T-helper 2 cell treated with Interferon-gamma antibody and Interleukin-4, amounts not matched to agents 100 ng/mL and 5 ng/mL, for 36 hours (primary cell): Measurements from ENCODE around the gene HADH. TPM values are rescaled to one million over a fixed set of nuclear protein-coding genes. Genes with fewer than 3 reads are reported as not detected.
"Not testable (repeated sequence)": the region's sequence is repeated elsewhere in the genome, so short reads cannot be mapped to it uniquely, and the experiment has no call there.

Experiments used
- intact Hi-C: fragments of 100-400 bp; cut with micrococcal nuclease; formaldehyde crosslinking; loops from one replicate; pipeline ENCODE4 v1.15.1; 2023
- total RNA-seq: library from RNA; stranded (reverse); gene quantifications from 2 replicates; pipeline ENCODE4 v1.2.3, GENCODE V29; 2022

HADH gene
- total RNA-seq, 1 donor from 2014 or later, result 46.3 TPM

DNA sequence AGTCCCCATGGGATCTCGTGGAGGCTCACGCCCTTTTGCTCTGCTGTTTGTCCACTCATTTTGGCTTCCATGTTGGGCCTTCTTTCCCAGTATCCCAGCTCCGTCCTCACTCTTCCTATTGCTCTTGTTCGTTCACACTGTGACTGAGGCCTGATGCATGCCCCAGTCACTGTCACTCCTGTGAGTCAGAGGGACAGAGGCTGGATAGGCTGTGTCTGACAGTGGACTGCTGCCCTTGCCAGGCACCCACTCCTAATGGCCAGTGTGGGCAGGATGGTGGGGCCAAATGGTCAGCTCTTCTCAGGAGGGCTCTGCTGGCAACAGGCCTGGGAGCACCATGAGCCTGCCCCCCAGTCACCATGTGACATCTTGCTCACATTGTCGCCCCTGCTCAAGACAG is 40.0 kb downstream of the HADH start:
- intact Hi-C loops, result loop anchor here (1.0 to 5.0 kb wide), 6 partner anchors 78 to 591 kb away; partner anchors contain the start of gene RPL34

DNA sequence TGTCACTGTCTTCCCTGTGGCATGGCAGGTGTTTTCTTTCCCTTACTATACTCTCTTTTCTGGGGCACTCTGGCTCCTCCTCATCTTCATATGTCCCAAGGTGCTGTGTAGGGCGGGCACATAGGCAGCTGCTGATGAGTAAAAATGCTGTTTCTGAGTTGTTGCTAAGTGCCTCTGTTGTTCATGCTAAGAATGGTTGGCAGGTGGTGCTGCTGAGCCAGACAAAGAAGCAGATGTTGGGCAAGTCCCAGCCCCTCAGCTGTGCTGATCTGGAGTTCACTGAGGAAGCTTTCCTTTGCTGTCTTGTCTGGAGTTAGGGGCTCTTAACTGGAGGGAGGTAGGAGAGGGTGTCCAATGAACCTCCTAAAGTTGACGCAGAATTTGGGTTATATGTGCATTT is 40.6 kb downstream of the HADH start:
- intact Hi-C loops, result loop anchor here (1.0 to 5.0 kb wide), 6 partner anchors 77 to 590 kb away; partner anchors contain the start of gene RPL34

DNA sequence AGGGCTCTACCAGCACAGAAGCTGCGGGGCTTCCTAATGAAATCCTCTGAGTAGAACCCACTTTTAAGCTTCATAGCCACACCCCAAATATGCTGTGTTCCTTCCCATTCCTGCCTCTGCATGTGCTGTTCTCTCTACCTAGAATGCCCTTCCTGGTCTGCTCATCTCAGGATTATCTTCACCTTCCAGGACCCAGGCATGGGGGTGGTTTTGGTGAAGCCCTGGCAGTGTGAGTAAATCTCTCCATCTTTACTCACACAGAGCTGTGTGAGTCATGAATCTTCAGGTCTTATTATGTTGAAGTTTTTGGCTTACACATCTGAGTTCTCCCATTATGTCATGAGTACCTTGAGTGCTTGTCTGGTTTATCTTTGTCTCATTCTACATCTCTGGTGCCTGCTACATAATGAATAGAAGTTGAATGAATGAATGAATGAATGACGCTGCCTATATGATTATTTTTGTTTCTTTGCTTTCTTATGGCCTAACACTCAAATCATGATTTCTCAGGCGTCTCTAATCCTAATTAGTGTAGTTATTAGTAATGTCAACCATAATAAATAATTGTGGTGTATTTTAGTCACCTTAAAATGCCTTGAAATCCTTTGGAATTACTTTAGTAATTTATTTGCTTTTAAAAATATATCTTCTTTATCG is 41.9 kb downstream of the HADH start:
- intact Hi-C loops, result loop anchor here (2.0 to 5.0 kb wide), 3 partner anchors 76 to 481 kb away; no protein-coding TSS in a partner anchor

DNA sequence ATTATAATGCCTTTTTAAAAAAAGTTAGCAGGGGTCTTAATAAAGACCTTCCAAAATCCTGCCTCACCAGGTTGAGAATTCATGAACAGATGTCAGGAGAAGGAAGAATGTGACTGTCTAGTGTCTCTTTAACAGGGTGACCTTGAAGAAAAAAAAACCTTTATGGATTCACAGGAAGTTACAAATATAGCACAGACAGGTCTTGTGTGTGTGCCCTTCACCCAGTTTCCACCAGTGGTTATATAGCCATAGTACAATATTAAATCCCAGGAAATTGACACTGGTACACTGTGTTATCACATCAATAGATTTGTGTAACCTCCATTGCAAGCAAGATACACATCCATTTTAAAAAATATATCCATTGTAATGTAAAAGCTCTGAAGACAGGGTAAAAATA is 43.7 kb downstream of the HADH start:
- intact Hi-C loops, result loop anchor here (1.0 to 5.0 kb wide), 3 partner anchors 13 to 324 kb away; no protein-coding TSS in a partner anchor

DNA sequence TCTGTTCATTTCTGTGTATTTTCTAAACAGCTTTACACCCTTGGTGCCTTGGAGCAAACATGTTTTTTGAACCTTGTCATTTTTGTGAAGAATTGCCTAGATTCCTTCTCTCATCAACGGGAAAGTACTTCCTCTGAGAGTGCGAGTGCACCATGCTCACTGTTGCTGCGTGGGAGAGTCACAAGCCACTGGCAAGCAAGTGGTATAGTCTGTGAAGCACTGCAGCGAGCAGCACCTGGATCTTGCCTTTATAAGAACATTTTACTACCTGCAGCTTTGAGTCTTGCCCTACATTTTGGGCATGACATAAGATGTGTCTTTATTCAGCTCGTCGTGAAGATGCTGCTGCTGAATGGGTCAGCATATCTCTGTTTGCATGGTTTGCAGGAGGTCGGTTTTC is 44.9 kb downstream of the HADH start:
- intact Hi-C loops, result loop anchor here (5.0 kb wide), 2 partner anchors 73 to 323 kb away; no protein-coding TSS in a partner anchor

DNA sequence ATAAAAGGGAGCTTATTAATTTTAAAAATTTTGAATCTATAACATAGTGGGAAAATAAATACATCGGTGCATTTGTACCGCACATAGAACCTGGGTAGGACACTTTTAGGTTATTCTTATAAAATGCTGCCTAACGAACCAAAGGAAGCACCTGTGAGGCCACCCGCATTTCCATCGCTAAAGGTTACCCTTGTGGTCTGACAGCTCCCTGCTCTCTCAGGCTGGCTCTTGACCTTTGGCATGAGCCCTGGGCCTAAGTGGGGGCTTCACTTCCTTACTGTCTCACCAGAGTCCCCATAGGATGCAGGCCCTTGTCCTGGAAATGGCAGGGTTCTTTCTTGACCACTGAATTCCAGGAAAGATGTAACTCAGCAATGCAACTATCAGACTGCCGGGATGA is 46.0 kb downstream of the HADH start:
- intact Hi-C loops, result loop anchor here (1.0 kb wide), 1 partner anchor 130 kb away; no protein-coding TSS in a partner anchor

DNA sequence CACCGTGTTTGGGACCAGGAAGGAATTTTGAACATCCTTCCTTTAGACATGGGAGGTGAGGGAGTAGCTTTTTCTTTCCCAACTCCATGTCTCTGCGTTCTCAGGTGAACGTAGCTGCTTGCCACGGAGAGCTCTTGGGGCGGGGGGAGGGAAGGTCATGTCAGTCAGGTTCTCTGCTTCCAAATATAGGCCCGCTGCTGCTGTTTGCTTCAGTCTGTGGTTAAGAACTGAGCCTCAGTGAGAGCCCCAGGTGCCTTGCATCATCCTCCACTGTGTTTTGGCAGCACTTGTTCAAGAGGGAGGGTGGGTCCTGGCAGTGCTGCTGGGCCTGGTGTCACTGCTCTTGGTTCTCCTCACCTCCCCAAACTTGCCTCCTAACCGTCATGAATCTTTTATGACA is 46.5 kb downstream of the HADH start:
- intact Hi-C loops, result loop anchor here (1.0 kb wide), 1 partner anchor 129 kb away; no protein-coding TSS in a partner anchor

DNA sequence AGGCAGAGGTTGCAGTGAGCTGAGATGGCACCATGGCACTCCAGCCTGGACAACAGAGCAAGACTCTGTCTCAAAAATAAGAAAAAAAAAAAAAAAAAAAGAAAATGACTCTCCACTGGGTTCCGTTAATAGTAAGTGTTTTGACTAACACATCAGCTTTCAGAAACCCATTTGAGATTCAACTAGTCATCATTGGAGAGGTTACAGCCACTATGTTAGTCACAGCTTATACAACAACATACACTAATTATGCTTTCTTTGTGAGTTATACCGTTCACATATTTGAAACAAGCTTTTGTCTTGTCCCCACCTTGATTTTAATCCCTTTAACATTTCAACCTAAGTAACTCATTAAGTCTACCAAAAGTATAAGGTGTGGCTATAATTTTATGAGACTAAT is 48.2 kb downstream of the HADH start:
- intact Hi-C loops, result no loop called here

DNA sequence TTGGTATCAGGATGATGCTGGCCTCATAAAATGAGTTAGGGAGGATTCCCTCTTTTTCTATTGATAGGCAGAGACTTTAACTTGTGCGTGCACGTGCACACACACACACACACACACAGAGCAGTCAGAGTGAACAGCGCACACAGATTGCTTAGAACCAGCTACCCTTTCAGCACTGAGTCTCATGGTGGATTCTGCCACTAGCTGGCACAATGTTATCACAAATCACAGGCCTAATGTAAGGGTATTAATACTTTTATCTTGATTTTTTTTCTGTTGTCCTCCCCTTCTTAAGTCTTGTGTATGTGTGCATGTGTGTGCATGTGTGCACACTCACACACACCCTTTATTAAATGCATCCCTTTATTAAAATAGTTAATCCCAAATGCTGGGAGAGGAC is 53.2 kb downstream of the HADH start:
- intact Hi-C loops, result no loop called here

DNA sequence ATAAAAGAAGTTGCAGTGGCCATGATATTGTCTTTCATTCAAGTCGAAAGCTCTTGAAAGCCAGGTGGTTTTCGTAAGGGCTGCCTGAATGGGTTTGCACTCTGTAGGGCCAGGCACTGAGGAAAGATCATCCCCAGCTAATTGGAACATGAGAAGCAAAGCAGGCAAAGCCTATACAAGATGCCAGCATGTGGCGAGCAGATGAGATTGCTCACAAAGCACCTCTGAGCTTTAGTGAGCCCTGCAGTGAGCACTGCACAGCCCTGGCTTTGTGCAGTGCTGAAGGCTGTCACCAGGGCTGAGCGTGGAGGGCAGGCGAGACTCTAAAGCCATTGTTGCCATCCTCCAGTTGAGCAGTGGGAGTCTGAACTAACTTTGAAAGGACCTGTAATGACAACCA is 53.8 kb downstream of the HADH start:
- intact Hi-C loops, result no loop called here

DNA sequence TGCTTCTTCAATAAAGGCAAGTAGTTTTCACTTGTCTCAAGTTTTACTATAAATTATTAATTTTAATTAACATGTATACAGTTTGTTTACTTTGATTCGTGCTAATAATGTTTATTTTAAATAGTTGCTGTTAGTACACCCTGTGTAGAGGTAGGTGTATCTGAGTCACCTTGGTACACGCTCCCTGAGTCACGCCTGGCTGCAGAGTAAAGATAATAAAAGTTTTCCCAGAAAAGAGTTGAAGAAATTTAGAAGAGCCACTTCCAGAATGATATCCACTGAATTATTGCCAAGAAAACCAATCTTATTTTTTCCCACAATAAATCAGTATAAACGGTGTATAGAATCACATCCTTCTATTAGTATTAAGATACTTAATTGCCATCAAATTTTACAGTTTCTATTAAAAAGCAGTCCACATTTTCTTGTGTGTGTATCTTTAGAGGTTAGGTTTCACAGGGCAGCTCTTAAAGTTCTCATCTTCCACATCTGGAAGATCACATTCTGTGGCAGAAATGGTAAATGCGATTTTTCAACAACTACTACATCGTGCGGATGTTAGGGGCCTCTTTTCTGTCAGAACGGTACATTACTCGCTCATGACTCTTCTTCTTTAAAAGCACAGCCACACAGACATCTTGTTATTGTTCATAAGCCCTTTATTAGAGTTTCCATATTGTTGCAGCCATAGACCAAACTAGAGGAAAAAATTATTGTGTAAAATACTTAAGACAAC is 55.4 kb downstream of the HADH start:
- intact Hi-C loops, result no loop called here

DNA sequence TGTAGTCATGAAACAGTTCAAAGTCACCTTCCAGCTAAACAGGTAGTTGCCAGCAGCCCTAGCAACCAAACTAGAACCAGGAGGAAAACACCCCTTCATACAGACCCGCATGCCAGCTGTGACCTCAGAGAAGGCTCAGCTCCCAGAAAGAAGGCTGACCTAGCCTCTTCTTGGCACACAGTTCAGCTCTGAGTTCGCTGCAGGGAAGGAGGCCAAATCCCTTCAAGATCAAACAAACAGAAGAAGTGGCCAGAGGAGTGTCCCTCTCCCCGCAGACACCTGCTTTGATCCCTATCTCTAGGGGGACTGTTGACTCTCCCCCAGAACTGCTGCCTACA is 56.0 kb downstream of the HADH start:
- intact Hi-C loops, result loop anchor here (1.0 kb wide), 1 partner anchor 12 kb away; no protein-coding TSS in a partner anchor

DNA sequence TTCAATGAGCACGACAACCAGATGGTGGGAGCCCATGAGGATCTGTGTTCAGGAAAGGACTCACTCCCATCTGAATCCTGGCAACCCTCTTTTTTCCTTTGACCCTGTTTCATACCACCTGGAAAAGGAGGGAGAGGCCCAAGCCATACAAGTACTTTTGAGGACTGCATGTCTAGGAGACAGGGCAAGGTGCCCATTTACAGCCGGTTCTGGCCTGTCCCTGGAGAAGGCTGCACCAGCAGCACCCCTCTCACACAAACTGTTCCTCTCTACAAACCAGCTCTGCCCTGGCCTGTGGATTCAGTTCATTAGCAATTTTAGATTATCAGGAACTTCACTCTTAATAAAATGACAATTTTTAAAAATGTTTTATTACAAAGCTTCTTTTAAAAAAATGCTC is 57.5 kb downstream of the HADH start:
- intact Hi-C loops, result no loop called here

DNA sequence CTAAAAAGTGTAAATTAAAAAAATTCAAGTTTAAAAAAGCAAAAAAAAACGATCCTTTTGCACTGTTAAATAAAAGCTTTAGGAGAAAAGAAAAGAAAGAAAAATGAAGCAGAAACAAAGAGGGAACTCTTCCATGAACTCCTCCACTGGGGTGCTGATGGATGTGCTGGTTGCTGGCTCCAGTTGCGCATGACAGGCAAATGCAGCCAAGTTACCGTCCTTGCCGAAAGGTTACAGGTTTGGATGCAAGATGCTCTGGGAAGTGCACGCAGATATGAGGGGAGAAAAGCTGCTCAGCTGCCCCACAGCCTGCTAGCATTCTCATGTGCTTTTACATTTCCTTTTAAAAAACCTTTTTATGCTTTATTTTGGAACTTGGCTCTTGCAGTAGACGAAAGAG is 58.5 kb downstream of the HADH start:
- intact Hi-C loops, result no loop called here

DNA sequence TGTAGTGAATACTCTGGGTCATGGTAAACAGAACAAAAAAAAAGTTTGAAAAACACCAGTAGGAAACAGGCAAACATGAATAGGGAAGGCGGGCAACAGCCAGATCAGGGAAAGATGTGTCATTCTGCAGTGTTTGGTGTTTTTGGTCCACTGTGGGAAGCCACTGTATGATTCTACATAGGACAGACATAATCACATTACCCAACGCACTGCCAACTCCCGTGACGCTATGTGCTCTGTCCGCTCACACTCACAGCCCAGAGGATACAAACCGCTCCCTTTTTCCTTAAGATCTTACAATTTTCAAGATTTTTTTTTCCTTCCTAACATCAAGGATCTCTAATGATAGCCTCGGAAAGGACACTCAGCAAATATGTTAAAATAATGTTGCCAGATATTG is 59.3 kb downstream of the HADH start:
- intact Hi-C loops, result loop anchor here (1.0 kb wide), 1 partner anchor 59 kb away; no protein-coding TSS in a partner anchor

DNA sequence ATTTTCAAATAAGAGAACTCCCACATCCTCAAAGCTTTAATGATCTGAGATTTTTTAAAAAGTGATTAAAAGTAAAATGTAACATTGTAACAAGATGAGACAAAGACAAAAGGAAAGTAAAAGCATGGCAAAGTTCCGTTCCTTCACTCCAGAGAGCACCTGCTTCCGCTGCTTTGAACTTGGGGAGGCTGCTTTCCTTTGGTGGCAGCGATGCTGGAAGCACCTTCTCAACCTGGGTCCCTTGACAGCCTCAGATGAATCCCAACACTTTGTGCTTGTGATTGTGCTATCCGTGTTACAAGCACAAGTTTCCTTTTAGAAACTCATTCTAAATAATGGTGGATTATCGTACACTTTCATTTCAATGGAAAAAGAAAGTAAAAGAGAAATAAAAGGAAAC is 59.7 kb downstream of the HADH start:
- intact Hi-C loops, result loop anchor here (1.0 kb wide), 1 partner anchor 59 kb away; no protein-coding TSS in a partner anchor

DNA sequence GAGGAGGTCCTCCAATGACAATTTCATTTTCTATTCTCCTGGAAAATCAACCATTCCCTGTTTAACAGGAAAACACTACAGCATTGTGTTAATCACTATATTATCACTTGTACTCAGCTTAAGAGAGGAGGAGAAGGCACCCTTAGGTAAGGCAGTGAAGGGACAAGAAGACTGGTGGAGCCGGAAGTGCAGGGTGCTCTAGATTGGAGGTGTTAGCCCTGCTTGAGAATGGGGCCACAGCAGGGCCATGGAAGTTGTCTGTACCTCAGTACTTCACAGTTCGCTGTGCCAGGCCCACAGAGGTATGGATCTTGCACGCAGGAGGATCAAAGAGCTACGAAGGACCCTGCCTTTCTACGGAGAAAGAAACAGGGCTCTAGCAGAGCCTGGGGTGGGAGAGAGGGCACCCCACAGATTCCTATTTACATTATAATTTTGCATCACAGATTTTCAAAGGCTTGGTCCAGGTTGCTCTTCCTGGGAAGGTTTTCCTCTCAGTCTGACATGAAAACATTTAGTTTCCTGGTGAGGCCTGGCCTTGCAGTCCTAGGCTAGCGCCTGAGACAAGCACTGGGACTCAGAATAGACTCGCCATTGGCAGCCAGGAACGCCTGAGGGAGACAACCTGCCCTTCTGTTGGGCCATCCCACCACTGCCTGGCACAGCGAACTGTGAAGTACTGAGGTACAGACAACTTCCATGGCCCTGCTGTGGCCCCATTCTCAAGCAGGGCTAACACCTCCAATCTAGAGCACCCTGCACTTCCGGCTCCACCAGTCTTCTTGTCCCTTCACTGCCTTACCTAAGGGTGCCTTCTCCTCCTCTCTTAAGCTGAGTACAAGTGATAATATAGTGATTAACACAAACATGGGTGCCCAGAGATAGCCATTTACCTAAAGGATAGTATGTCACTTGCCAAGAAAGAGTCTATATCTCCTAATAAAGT is 60.8 kb downstream of the HADH start:
- intact Hi-C loops, result not testable (repeated sequence)

DNA sequence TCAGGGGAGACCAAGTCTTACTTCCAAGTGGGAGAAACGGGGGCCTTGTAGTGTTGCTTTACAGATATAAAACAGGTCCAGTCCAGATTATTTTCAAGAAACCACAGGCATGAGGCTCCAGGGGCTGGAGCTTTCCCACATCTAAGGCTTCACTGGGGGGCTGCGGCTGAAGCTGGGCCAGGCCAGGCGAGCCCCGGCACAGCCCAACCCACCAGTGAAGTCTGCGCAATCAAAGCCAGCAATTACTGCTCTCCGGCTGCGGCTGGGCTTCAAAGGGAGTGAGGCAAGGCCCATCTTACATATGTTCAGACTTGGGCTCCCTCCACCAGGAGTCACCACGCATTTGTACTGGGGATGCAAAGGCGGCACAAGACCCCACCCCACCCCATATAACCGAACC is 61.7 kb downstream of the HADH start:
- intact Hi-C loops, result no loop called here

DNA sequence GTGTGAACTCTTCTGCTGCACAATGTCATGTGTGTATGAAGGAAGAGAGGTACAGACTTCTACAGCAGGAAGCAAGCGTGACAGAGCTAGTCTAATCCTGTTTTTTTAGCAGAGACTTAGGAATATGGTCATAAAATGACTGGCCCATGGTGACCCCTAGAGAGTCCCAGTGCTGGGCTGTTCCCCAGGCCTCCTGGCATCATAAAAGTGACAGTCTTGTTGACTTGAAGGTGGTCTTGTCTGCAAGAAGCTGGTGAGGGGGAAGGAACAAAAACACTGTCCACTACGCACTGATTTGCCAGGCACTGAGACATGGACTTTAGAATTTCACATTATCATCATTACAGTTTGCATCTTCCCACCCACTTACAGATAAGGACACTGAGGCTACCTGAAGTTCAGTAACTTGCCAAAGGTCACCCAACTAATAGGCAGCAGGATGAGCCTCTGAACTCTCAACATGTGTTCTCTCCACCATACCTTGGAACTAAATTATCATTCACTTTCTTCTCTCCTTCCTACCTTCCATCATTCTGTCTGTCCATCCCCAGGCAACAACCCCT is 63.0 kb downstream of the HADH start:
- intact Hi-C loops, result no loop called here

DNA sequence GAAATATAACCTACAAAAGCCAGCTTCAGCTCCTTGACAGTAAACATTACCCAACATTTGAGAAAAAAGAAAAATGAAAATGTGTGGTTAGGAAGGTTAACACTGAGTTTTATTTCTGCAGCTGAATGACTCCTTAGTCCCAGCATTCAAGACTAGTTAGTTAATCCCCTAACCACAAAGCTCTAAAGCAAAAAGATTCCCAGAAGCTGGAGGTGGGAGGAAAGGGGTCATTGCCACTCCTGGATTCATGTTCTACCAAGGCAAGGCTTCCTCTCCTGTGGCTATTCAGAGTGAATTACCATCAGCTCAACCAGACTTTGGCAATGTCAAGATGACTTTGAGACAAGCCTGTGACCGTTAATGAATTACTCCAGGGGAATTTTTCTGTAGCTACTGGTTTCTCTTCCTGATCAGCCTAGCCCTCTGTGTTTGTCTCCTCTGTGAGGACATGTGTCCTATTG is 63.6 kb downstream of the HADH start:
- intact Hi-C loops, result no loop called here
